AG04449 (cell line): ENCODE results near the gene RABEP1.

Source experiments
- CTCF ChIA-PET: fragments of 350-600 bp; formaldehyde crosslinking; extraction: SDS; loops from one replicate; lab custom pipeline; 2021; ENCODE audit warnings: antibody characterized with exemption; lab: Yijun Ruan, JAX
- POLR2A ChIA-PET: fragments of 400-600, 350-600 bp; formaldehyde crosslinking; extraction: SDS; loops from one replicate; lab custom pipeline; 2020; ENCODE audit warnings: antibody characterized with exemption, inconsistent platforms; lab: Yijun Ruan, JAX
- DNase-seq: peaks from one replicate; pipeline ENCODE4 v3.0.0-alpha.2; 2010; ENCODE audit warnings: low read depth, low spot score
- H3K4me3 ChIP-seq: 2 replicates; pipeline ENCODE4 v1.5.1; 2011; ENCODE audit warnings: low read depth, mild to moderate bottlenecking, control low read depth, low read length
- CTCF ChIP-seq: IDR thresholded peaks from one replicate; pipeline ENCODE4 v1.5.1; 2011; ENCODE audit warnings: mild to moderate bottlenecking, moderate library complexity, low read length, control low read depth, inconsistent platforms; ENCODE audit not compliant: insufficient read depth; ENCODE audit errors: missing control alignments

The RABEP1 gene

GRCh38 chr17:5419356-5419958 lies 137.4 kb downstream of the RABEP1 start, which contains the start of gene NUP88:
Gene NUP88, minus strand, starts transcription at chr17:5419662. Its CDS starts 12 bp downstream, at chr17:5419650.
- peak; percentile 78 for DNase-seq
- peak within 1 kb of the TSS; percentile 97 for H3K4me3 ChIP-seq
- CTCF ChIA-PET, result interaction anchor here (1.0 to 1.3 kb wide), 3 partner anchors 19 to 170 kb away, joined by 3 to 10 read pairs (median 4); partner anchors contain the start of gene C1QBP
- no peak for TF ChIP-seq CTCF
- POLR2A ChIA-PET, result interaction anchor here (0.8 to 1.1 kb wide), 4 partner anchors 9 to 32 kb away, joined by 3 to 7 read pairs (median 4); partner anchors contain the start of gene C1QBP

GRCh38 chr17:5419959-5420653 lies 138.0 kb downstream of the RABEP1 start, which contains the start of gene RPAIN:
Gene RPAIN, plus strand, starts transcription at chr17:5420182. Its CDS starts 29 bp downstream, at chr17:5420211.
- POLR2A ChIA-PET, result interaction anchor here (0.8 to 1.1 kb wide), 3 partner anchors 9 to 32 kb away, joined by 3 to 4 read pairs (median 4); no protein-coding TSS in a partner anchor
- H3K4me3 ChIP-seq, result peak within 1 kb of the TSS; percentile 97
- CTCF ChIA-PET, result interaction anchor here (0.9 to 1.4 kb wide), 5 partner anchors 16 to 170 kb away, joined by 3 to 10 read pairs (median 4); partner anchors contain the start of gene C1QBP
- no peak for DNase-seq
- no peak for TF ChIP-seq CTCF

GRCh38 chr17:5422505-5422904 lies 140.4 kb downstream of the RABEP1 start:
- no peak overlapping the region for H3K4me3 ChIP-seq
- CTCF ChIA-PET, result interaction anchor here (1.1 to 9.6 kb wide), 4 partner anchors 9 to 63 kb away, joined by 4 to 162 read pairs (median 6); partner anchors contain the start of genes C1QBP and DERL2
- no peak for TF ChIP-seq CTCF
- DNase-seq, result peak; percentile 45
- POLR2A ChIA-PET, result interaction anchor here (0.8 to 1.2 kb wide), 2 partner anchors 8 to 13 kb away, joined by 6 to 7 read pairs; no protein-coding TSS in a partner anchor

GRCh38 chr17:5424909-5425308 lies 142.8 kb downstream of the RABEP1 start:
- no peak overlapping the region for H3K4me3 ChIP-seq
- CTCF ChIA-PET, result interaction anchor here (1.7 to 9.6 kb wide), 2 partner anchors 10 to 15 kb away, joined by 4 to 162 read pairs; partner anchors contain the start of gene C1QBP
- no peak for DNase-seq
- POLR2A ChIA-PET, result no interaction called here
- no peak for TF ChIP-seq CTCF

- POLR2A ChIA-PET, result no interaction called here
- no peak for TF ChIP-seq CTCF
- H3K4me3 ChIP-seq, result no peak overlapping the region
- CTCF ChIA-PET, result interaction anchor here (1.0 to 9.6 kb wide), 2 partner anchors 12 to 14 kb away, joined by 3 to 162 read pairs; partner anchors contain the start of gene C1QBP
- DNase-seq, result no peak
Observed at GRCh38 chr17:5425826-5426225, 143.7 kb downstream of the RABEP1 start.
